DLD1 (cell line): ENCODE results near the gene CABS1.

ENCODE experiments used
- in situ Hi-C: cut with HindIII; loops from 2 replicates; pipeline ENCODE4 v1.10.0; 2017; ENCODE audit warnings: low sequenced_read_pairs

Gene CABS1

DNA sequence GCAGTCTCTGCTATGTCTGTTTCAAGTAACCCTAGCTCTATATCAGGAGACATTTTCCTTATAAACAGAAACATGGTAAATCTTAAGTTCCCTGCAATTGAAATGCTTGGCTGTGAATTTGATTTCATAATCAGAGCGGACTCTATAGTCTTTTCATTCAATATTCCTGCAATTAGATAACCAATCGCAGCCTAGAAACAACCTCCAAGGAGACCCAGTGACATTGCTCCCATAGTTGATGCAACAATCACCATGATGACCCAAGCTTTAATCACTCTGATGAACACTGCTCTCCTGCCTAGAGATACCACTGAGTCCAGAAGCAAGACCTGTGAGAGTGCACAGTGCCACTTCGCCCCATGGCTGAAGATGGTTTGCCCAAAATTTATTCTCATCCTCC lies at the start of gene CABS1:
CABS1 (plus strand) TSS at position 301 of the 400 bp plus-strand sequence; CDS start at position 360, 59 bp downstream.
- in situ Hi-C loops: no loop called here

DNA sequence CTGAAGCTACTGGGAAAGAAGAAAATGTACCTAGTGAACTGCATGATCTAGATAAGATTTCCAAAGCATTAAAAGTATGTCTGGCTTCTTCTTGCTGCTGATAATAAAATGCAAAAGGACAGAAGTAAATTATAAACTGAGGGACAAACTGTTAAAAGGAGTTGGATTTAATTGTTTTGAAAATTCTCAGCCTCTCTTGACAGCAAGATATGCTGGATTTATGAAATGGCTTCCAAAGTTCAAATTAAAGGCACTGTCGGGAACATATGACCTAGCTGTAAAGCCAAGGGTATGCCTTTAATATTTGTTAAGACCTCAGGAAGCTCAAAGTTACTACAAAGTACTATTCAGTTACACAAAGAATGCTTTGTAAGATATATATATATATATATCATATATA lies 46.1 kb upstream of the CABS1 start:
- in situ Hi-C loops: no loop called here

DNA sequence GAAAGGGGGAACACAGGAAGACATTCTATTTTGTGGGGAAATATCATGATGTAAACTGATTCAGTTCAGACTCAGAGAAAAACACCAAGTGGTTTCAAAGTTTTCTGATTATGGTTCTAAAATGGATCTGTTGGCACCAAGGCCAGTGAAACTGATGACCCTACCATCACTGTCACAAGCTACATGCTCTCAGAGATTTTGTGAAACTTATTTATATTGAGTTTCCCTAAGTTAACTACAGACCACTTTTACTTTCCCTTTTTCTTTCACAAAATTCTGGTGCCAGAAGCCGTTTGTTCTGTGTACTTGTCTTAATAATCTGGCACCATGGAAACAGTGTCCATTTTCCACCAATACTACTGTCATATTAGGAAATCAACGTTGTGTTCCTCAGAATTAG lies 43.4 kb upstream of the CABS1 start:
- in situ Hi-C loops: no loop called here

DNA sequence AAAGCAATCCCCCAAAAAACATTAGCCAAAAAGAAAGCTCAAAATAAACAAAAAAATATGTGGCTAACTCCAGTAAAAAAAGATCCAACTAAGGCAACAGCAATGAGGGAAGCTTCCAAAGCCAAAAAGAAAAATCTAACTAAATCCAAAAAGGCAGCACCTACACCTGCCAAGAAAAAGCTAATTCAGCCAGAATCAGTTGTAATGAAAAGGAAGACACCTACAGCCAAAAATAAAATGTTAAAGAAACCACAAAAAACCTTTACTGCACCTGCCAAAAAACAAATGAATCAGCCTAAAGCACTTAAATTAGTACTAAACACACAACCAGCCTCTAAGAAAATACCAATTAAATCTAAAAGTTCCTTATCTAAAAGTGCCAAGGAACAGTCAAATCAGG lies 37.2 kb upstream of the CABS1 start:
- in situ Hi-C loops: no loop called here

DNA sequence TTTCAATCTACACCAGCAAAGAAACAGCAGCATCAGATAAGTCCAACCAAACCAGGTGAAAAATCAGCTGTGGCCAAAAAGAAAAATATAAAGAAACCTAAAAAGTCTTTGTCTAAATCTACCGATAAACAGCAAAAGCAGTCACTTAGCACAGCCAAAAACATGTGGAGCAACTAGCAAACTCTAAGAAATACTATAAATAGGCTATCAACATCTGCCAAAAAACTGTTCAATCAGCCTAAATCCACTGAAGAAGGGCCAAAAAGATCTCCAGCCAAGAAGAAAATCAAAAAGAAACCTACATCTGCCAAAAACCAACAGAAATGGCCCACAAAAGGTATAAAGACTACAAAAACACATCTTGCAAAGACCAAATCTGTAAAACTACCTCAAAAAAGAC lies 36.7 kb upstream of the CABS1 start:
- in situ Hi-C loops: no loop called here

DNA sequence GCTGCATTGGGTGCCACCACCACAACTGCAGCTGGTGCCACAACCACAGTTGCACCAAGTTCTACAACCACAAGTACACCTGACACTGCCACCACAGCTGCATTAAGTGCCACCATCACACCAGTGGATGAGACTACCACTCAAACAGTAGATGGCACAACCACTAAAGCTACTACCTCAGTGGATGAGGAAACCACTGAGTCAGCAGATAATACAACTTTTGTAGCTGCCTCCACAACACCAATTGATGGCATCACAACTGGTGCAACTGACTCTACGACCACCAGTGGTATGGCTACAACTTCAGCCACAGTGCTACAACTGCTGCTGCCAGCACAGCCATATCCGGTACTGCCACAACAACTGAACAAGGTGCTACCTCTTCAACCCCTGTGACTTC lies 35.1 kb upstream of the CABS1 start:
- in situ Hi-C loops: no loop called here

DNA sequence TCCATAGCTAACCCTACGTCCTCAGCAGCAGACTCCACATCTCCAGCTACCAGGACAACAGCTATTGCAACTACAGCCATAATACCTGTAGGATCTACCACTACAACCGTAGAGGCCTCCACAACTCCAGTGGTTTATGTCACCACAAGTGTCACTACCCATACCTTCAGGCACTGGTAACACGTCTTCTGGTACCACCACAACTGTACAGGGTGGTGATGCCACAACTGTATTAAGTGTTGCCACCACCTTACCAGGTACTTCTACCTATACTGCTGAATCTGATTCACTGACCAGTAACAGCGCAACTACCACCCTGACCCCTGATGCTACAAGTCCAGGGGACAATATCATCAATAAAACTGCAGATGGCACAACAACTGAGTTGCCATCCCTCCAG lies 34.6 kb upstream of the CABS1 start:
- in situ Hi-C loops: no loop called here

DNA sequence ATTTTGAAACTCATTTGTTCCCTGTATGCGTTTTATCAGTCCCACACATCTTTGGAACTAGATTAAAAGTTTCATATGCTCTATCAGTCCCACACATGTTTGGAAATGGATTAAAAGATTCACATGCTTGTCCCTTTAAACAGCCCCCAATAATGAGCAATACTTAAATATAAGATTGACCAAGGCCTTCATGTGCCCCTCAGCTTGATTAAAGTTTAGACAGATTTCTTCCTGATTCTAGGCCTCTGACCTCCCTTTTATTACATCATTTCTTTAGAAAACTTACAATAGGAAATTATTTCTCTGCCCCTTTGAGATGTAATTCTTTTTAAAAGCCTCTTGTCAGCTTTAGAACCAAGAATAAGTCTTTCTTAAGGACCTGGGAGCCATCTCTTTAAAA lies 31.7 kb upstream of the CABS1 start:
- in situ Hi-C loops: no loop called here

DNA sequence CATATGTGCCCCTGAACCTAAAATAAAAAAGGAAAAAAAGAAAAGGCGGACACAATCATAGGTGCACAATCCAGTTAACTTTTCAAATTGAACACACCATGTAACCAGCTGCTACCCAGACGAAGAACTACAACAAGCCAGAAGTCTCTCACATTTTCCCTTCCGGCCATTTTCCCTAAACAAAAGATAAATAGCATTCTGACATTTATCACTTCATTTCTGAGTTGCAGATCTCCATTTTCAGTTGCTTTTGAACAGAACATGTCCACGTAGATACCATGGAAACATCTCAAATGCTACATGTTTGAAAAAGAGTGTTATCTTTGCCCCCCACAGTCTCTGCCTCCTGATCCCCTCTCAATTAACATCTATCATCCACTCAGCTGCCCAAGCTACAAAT lies 29.2 kb upstream of the CABS1 start:
- in situ Hi-C loops: no loop called here

DNA sequence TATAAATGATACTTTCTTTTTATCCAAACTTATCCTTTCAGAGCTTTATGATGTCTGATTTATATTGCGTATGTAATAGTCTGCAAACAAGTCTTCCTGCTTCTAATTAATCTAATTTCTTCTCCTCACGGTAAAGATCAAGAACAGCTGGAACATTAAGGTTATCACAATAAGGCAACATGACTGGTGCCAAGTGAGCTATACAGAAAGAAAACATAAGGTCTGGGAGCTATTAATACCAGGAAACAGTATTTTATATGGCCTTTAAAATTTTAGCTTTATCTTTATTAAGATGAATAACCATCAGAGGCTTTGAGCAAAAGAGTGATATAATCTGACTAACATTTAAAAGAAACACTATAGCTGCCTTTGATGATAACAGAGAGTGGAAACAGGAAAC lies 28.7 kb upstream of the CABS1 start:
- in situ Hi-C loops: no loop called here

DNA sequence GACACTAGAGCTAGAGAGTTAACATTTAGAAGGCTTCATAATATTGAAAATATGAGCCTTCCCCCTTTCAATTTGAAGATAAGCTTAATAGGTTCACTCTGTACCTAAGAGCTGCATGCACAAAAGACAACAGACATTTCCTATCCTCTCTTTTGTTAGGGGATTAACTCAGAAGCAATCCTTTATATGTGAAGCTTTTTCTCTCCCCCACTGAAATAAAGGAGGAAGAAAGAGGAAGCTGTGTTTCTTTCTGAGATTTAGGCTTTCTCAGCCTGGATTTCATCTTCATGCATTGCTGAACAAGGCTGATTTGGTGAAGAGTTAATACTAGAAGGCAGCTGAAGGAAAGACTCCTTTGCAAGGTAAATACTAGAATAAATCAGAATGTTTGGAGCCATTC lies 21.0 kb upstream of the CABS1 start:
- in situ Hi-C loops: no loop called here

DNA sequence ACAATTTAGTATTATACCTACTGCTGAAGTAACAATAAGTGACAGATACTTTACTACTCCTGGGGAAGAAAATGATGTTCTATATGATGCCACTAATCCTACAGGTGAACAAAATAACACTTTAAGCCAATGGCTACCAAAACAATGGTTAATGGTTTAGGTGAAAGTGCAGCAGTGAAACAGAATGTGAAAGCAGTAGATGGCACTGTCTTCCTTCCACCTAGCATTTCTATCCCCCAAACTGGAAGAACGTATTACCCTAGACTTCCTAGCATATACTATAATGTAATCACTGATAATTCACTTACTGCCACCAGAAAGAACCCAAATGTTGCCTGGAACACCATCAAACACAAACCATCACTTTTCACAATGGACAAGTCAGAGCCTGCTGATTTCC lies 18.9 kb upstream of the CABS1 start:
- in situ Hi-C loops: no loop called here

DNA sequence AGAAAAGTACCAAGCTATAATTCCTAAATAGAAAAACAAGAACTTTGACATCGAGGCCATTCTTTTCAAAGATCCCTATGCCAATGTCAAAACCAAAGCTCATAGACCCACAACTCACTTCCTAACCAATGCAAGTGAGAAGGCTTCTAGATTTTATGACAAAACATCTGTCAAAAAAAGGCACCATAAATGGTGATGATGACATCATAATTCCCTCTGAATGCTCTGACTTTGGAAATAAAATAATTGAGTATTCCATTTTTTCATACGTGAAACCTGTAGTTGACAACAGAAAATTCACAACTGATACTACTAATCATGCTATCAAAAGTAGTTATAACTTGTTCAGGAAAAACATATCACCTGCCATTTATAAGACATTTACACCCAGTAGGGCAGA lies 8.7 kb upstream of the CABS1 start:
- in situ Hi-C loops: no loop called here

DNA sequence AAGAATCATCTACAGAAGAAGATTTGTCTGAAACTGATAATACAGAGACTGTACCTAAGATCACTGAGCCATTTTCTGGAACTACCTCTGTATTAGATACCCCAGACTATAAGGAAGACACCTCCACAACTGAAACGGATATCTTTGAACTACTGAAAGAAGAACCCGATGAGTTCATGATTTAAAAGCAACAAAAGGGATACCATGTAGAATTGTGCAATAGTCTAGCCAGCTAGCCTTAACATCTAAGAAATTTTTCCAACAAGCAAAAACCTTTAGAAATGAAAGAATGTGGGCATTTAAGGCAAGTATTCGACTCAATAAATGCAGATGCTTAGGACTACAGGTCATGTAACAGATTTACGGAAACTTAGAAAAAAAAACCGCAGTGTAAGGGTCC lies 1.3 kb downstream of the CABS1 start:
- in situ Hi-C loops: no loop called here

DNA sequence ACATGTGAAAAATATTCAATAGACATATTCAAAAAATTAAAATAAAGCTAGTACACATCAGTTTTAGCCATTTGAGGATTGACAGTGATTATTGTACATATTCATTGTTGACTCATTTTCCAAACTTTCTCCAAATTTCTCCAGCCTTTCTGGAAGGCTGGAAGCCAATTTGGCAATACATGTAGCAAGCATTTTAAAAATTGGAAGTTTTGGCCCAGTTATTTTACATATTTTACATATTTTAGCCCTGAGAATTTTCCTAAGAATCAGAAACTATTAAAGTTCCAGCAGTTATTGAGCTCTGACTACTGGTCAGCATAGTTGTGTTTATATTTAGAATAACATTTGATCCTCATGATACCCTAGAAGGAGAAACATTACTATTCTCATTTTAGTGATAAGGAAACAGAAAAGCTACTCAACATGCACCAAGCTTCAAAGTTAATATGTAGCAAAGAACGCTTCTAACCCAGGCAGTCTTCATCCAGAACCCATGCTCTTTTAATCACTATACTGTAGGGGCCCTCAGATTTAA lies 3.2 kb downstream of the CABS1 start:
- in situ Hi-C loops: no loop called here

DNA sequence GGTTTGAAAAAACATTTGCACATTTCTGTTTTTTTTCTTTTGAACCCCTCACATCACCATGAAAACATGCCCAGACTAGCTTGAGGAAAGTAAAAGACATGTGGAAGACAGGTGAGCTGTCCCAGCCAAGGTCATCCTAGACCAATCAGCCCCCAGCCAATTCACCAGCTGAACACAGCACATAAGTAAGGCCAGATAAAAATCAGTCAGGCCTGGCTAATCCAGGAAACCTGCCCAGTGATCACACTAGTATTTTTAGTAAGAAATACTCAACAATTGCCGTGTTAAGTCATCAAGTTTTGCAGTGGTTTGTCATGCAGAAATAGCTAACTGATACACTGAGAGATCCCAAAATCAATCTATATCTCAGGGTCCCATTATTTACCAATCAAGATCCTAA lies 21.4 kb downstream of the CABS1 start:
- in situ Hi-C loops: no loop called here

DNA sequence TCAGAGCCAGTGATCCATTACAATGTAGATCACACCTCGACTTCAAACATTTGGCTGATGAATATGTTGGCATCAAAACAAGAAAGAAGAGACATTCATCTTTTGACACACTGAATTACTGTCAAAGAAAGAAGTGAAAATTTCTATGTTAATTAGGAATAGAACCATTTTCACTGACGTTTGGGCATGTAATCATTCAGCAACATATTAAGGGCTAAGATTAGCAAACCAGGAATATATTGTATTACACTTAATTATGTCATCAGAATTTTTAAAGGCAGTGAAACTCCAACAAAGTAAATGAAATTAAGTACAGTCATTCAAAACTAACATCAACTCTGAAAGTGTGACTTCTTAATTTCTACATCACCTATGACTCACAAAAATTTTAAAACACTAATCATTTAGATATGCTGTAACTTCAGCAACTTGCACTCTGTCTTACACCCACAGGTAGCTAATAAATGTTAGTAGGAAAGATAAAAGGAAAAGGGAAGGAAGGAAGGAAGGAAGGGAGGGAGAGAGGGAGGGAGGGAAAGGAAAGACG lies 24.4 kb downstream of the CABS1 start:
- in situ Hi-C loops: no loop called here

DNA sequence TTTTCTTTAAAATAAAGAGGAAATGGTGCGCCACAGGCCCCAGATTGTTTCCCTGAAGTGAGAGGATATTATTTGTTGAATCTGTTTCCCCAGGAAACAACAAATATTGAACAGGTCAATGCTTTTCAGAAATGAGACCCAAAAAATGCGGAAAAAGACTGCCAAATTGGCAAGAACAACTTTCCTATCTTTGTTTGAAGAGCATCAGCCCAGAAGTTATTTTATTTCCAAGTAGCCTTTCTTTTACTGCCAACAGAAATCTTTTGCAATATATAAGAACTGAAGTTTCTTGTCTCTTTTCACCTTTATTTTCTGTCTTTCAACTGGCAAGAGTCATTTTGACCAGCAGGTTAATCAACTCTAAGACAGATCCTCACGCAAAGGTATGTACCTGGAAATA lies 25.7 kb downstream of the CABS1 start, which contains the start of gene SMR3A:
SMR3A (plus strand) TSS at position 301 of the 400 bp plus-strand sequence. CDS start 1,356 bp downstream, outside the sequence.
- in situ Hi-C loops: no loop called here

DNA sequence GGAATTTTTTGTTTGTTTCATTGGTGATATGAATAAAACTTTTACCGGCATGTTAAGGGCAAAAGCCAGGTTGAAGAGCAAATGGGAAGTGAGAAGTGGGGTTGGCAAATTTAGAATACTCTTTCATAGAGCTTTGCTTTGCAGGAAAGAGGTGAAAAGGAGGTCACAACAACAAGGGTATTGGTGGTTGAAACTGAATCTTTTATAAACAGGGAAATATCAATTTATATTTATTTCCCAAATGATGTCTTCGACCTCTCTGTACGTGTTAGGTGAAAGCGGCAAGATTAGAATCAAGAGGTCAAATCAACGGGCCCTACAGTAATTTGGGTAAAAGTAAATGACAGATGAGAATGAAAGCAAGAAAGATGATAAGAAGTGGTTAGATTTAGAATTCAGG lies 29.2 kb downstream of the CABS1 start:
- in situ Hi-C loops: no loop called here

DNA sequence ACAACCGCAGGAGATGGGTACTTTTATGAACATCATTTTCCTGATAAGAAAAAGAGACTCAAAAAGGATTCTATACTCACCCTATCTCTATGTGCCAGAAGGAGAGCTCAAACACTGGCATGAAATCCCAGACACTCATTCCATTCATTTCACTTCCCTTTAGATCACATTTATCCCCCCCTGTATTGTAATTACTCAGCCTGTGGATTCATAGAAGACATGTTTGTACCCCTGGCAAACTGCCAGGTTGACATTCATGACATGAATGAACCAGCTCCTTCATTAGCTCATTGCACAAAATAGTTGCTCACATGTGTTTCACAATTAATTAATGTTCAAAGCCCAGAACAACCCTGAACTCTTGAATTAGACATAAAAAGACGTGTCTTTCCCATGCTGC lies 30.7 kb downstream of the CABS1 start:
- in situ Hi-C loops: no loop called here

DNA sequence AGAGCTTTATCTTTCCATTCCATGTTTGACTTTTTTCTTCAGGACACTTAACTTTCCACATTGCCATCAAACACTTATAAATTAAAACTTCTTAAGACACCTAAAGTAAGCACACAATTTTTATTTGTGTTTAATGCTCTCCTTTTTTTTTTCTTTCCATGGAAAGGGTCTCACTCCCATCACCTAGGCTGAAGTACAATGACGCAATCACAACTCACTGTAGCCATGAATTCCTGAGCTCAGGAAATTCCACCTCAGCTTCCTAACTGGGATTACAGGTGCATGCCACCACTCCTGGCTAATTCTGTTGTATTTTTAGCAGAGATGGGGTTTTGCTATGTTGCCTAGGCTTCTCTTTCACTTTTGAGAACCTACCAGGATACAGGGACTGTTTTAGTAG lies 33.0 kb downstream of the CABS1 start:
- in situ Hi-C loops: no loop called here

DNA sequence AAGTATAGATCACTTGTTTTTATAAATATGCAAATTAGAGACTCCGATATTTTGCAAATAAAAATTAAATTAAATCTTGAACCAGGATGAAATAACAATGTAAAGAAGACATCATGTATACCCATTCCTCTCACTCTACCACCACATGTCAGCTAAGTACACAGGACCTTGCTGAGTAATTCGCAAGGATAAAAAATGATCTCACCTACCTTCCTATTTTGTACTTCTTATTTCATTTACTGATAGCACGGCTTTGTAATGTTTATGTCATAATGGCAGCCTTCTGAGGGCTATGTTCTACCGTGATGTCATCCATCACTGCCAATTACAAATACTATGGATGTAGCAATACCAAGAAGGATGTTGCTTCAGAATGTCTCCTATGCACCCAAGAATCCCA lies 37.2 kb downstream of the CABS1 start:
- in situ Hi-C loops: no loop called here

DNA sequence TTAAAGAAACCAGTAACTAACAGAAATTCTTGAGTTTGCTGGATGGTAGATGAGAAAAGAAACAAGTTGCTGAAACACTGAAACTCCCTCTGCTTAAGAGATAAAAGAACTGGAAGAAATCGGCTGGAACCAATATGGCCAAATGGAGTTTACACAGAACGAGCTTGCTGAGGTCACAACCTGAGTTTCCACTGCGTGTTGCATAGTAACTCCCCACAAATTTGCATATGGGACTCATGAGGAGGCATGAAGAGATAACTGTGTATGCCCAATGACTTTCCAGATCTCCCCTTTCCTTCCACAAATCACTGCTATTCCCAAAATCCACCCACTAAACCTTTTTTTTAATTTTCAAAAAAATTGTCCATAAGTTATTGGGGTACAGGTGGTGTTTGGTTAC lies 38.0 kb downstream of the CABS1 start:
- in situ Hi-C loops: no loop called here
